A673 (cell line): Measurements from ENCODE around the gene TTC34. TPM values are rescaled to one million over a fixed set of nuclear protein-coding genes. Genes with fewer than 3 reads are reported as not detected.

Source experiments
- BruUV-seq: library from RNA; stranded (reverse); fragments of 400-500 nt; replicated peaks from 2 replicates; lab custom pipeline; 2021; lab: Mats Ljungman, UMichigan
- CTCF ChIA-PET: fragments of 300-600 bp; sonication (Branson Sonifier 250); formaldehyde crosslinking; loops from one replicate; lab custom pipeline; 2022; ENCODE audit warnings: antibody characterized with exemption; lab: Charles Lee
- POLR2A ChIA-PET: fragments of 300-600 bp; sonication (Branson Sonifier 250); formaldehyde crosslinking; loops from one replicate; lab custom pipeline; 2022; ENCODE audit warnings: antibody characterized with exemption; ENCODE audit not compliant: low non-redundant PET; lab: Charles Lee
- DNase-seq: peaks from one replicate; pipeline ENCODE4 v3.0.0-alpha.2; 2015; ENCODE audit warnings: low spot score
- H3K27ac ChIP-seq: fragments of 200-600 bp; sonication (generic); 2 replicates; pipeline ENCODE4 v1.5.1; 2016; ENCODE audit warnings: mixed run types, low read depth, mild to moderate bottlenecking, mixed read lengths, antibody characterized with exemption, low read length; ENCODE audit not compliant: poor library complexity, severe bottlenecking
- H3K27me3 ChIP-seq: fragments of 200-600 bp; sonication (generic); replicated peaks from 2 replicates; pipeline ENCODE4 v1.6.1; 2017; ENCODE audit warnings: mixed run types, low read depth, mild to moderate bottlenecking, mixed read lengths, antibody characterized with exemption, low read length; ENCODE audit not compliant: insufficient read depth, poor library complexity
- H3K36me3 ChIP-seq: fragments of 200-600 bp; sonication (generic); 2 replicates; pipeline ENCODE4 v1.6.1; 2016; ENCODE audit warnings: mixed run types, mild to moderate bottlenecking, mixed read lengths, antibody characterized with exemption, low read length; ENCODE audit not compliant: insufficient read depth, poor library complexity, severe bottlenecking
- H3K4me1 ChIP-seq: fragments of 200-600 bp; sonication (generic); 2 replicates; pipeline ENCODE4 v1.6.1; 2017; ENCODE audit warnings: mixed run types, mild to moderate bottlenecking, mixed read lengths, antibody characterized with exemption, low read length; ENCODE audit not compliant: insufficient read depth, poor library complexity, severe bottlenecking
- H3K4me3 ChIP-seq: fragments of 200-600 bp; sonication (generic); 2 replicates; pipeline ENCODE4 v1.5.1; 2016; ENCODE audit warnings: low read depth, mixed run types, mild to moderate bottlenecking, mixed read lengths, low read length; ENCODE audit not compliant: poor library complexity, severe bottlenecking
- H3K9me3 ChIP-seq: fragments of 200-600 bp; sonication (generic); 2 replicates; pipeline ENCODE4 v1.6.1; 2016; ENCODE audit warnings: mixed run types, low read depth, mild to moderate bottlenecking, mixed read lengths, antibody characterized with exemption, low read length; ENCODE audit not compliant: poor library complexity, severe bottlenecking
- EZH2 ChIP-seq: fragments of 200-600 bp; sonication (generic); IDR thresholded peaks from 2 replicates; pipeline ENCODE4 v1.6.1; 2017; ENCODE audit warnings: borderline replicate concordance, low read depth, mild to moderate bottlenecking, mixed read lengths, antibody characterized with exemption, low read length; ENCODE audit not compliant: poor library complexity, severe bottlenecking
- intact Hi-C: fragments of 100-400 bp; cut with micrococcal nuclease; formaldehyde crosslinking; loops from one replicate; pipeline ENCODE4 v1.10.0; 2022; ENCODE audit not compliant: unreplicated experiment
- total RNA-seq: library from RNA; stranded (reverse); gene quantifications from 2 replicates; pipeline ENCODE4 v1.2.3, GENCODE V29; 2021
- TF ChIP-seq, protein P1 (sequence below): fragments of 300-800, 200-600 bp; sonication (generic); conservative IDR thresholded peaks from 2 replicates; pipeline ENCODE4 v1.5.1; 2017; ENCODE audit warnings: low read depth, mild to moderate bottlenecking, antibody characterized with exemption, low read length, moderate library complexity, mixed read lengths

Gene TTC34
- total RNA-seq, 1 experiment from 2014 or later = 0.84 TPM

DNA sequence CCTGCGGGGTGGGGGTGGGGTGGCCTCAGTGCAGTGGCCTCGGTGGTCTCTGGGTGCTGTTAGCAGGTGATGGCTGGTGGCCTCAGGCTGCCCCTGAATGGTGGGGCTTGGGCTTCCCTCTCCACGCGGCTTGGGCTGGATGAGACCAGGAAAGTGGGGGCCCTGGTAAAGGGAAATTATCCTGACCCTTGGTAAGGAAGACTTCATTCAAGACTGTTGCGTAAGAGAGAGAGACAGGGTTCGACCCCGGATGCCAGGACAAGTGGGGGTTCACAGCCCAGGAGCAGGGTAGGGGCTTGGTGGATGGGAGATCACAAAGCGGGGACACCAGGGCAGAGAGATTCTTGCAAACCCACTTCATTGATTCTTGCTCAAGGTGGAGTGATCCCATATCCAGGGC, 5.5 kb upstream of the TTC34 start:
- TF ChIP-seq, protein P1, sequence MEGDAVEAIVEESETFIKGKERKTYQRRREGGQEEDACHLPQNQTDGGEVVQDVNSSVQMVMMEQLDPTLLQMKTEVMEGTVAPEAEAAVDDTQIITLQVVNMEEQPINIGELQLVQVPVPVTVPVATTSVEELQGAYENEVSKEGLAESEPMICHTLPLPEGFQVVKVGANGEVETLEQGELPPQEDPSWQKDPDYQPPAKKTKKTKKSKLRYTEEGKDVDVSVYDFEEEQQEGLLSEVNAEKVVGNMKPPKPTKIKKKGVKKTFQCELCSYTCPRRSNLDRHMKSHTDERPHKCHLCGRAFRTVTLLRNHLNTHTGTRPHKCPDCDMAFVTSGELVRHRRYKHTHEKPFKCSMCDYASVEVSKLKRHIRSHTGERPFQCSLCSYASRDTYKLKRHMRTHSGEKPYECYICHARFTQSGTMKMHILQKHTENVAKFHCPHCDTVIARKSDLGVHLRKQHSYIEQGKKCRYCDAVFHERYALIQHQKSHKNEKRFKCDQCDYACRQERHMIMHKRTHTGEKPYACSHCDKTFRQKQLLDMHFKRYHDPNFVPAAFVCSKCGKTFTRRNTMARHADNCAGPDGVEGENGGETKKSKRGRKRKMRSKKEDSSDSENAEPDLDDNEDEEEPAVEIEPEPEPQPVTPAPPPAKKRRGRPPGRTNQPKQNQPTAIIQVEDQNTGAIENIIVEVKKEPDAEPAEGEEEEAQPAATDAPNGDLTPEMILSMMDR = no peak
- no peak for TF ChIP-seq EZH2
- BruUV-seq = no TSS peak
- ChIA-PET POLR2A (no interaction called here), CTCF (no interaction called here)
- Histone ChIP-seq H3K4me3 (no peak overlapping the region), H3K27me3 (peaks cover 39% of the 10 kb centered on the region), H3K9me3 (no peaks in the 10 kb centered on the region), H3K4me1 (no peaks in the 10 kb centered on the region), H3K36me3 (no peaks in the 10 kb centered on the region), H3K27ac (no peak overlapping the region)
- no peak for DNase-seq
- intact Hi-C loops = no loop called here

DNA sequence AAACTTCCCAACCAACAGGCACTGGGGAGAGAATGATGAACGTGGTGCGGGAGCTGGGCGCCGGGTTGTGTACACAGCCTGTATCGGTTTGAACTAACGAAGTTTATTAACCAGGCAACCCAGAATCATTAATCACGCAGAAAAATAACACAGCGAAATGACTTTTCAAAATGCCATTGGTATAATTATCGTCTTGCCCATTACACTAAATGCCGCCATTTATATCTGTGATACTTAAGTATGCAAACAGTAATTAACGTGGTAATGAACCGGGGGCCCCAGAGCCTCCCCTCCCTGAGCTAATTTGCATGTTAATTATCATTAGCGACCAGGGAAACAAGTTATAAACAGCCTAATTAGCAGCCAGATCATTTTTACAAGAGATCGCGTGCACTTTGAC, 5.1 kb upstream of the TTC34 start:
- TF ChIP-seq EZH2 = no peak
- TF ChIP-seq, protein P1 = no peak
- no peak overlapping the region for H3K27ac ChIP-seq
- peaks cover 39% of the 10 kb centered on the region for H3K27me3 ChIP-seq
- ChIA-PET CTCF (no interaction called here), POLR2A (no interaction called here)
- BruUV-seq = no TSS peak
- no peak for DNase-seq
- H3K36me3 ChIP-seq = no peaks in the 10 kb centered on the region
- no peak overlapping the region for H3K4me3 ChIP-seq
- intact Hi-C loops = no loop called here
- H3K4me1 ChIP-seq = no peaks in the 10 kb centered on the region
- H3K9me3 ChIP-seq = no peaks in the 10 kb centered on the region

DNA sequence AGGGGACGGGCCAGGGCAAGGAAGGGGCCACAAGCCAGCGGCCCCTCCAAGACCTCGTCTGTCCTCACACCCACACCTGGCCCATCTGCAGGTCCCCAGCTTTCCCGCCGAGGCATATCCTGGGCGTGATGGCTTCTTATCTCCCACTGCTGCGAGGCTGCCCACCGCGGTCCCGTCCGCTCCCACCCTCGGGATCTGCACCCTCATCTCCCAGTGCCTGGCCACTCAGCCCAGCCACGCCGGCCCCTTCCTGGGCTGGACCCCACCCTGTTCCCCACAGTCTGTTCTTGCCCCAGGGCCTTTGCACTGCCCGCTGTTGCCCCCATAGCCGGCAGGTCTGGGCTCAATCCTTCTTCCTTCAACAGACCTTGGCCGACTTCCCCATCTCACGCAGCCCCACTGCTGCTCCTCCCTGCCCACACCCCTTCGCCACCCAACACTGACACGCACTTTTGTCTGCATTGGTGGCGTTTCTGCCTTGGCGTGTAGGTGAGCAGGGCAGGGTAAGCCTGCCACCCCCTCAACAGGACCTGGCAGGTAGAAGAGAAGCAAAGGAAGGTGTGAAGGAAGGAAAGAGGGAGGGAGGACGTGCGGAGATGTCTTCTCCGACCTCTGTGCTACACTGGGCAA, 4.4 kb upstream of the TTC34 start:
- CTCF ChIA-PET = no interaction called here

More for the DNA sequence above, 4.4 kb upstream of the TTC34 start:
- Histone ChIP-seq H3K27me3 (peaks cover 39% of the 10 kb centered on the region), H3K27ac (no peak overlapping the region), H3K9me3 (no peaks in the 10 kb centered on the region), H3K36me3 (no peaks in the 10 kb centered on the region), H3K4me3 (no peak overlapping the region), H3K4me1 (no peaks in the 10 kb centered on the region)
- intact Hi-C loops = no loop called here
- TF ChIP-seq, protein P1 = no peak
- no peak for TF ChIP-seq EZH2
- no TSS peak for BruUV-seq
- DNase-seq = no peak
- POLR2A ChIA-PET = no interaction called here
